ENCODE measurements around the gene HSPA1A. TPM values are rescaled to one million over a fixed set of nuclear protein-coding genes. Genes with fewer than 3 reads are reported as not detected.

Gene HSPA1A
- total RNA-seq, 2 experiments from 2014 or later: 8.1 to 9.8 TPM

DNA sequence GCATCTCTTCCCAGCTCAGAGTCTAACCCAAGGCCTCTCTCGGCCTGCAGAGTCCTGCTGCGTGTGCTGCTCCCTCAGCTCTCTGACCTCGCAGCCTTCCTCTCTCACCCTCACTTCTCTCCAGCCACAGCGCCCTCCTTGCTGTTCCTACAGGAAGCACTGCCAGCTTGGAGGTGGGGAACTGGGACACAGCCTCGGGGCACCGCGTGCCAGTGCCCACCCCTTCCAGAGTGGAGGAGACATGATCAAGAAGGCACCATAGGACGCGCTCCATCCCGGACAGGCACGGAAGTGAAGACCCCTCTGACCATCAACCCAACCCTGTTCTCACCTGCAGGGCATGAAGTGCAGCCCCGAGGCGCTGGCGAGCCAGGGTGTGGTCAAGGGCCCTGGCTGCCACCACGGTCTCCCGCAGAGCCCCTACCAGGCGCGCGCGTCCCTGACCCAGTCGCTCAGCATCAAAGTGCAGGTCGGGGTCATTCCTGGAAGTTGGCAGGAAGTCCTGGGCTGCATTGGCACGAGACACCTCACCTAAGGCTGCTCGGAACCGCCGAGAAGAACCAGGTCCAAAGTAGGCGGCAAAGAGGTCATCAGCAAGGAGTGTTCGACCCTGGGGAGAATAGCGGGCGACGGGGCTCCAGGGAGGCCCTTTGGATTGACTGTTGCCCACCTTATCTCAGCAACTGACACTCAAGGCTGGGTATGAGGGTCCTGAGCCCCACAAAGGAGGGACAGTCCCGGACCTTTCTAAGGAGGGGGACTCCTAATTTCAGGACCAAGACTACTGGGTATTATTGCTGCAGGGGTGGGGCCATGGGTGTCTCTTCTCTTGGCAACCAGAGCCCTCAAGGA is 39.5 kb upstream of the HSPA1A start:
- no peaks in the 10 kb centered on the region for H3K9me3 Mint-ChIP-seq
- Histone ChIP-seq H3K27me3 (ENCODE audit: control insufficient read depth in 1 of 2, insufficient read depth in 2 of 2, low read length in 2 of 2) (no peaks in the 10 kb centered on the region), H3K9me3 (ENCODE audit: control insufficient read depth in 1 of 2, insufficient read depth in 1 of 2, low read length in 2 of 2) (no peaks in the 10 kb centered on the region), H3K36me3 (ENCODE audit: insufficient read depth, low read length) (peaks cover 22% of the 10 kb centered on the region), H3K4me1 (ENCODE audit: insufficient read depth, low read length) (peaks cover 66% of the 10 kb centered on the region), H3K27ac (ENCODE audit: low read depth in 1 of 2, low read length in 2 of 2) (no peak overlapping the region), H3K4me3 (ENCODE audit: low read length) (no peak overlapping the region)
- peaks cover 16% of the 10 kb centered on the region for H3K36me3 Mint-ChIP-seq (ENCODE audit: low read depth)
- TF ChIP-seq, protein P1, sequence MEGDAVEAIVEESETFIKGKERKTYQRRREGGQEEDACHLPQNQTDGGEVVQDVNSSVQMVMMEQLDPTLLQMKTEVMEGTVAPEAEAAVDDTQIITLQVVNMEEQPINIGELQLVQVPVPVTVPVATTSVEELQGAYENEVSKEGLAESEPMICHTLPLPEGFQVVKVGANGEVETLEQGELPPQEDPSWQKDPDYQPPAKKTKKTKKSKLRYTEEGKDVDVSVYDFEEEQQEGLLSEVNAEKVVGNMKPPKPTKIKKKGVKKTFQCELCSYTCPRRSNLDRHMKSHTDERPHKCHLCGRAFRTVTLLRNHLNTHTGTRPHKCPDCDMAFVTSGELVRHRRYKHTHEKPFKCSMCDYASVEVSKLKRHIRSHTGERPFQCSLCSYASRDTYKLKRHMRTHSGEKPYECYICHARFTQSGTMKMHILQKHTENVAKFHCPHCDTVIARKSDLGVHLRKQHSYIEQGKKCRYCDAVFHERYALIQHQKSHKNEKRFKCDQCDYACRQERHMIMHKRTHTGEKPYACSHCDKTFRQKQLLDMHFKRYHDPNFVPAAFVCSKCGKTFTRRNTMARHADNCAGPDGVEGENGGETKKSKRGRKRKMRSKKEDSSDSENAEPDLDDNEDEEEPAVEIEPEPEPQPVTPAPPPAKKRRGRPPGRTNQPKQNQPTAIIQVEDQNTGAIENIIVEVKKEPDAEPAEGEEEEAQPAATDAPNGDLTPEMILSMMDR (IDR thresholded peaks at IDR 0.05): no peak
- intact Hi-C loops (cut with DNase I, micrococcal nuclease): no loop called here
- H3K4me1 Mint-ChIP-seq (ENCODE audit: low read depth): peaks cover 40% of the 10 kb centered on the region
- no peak overlapping the region for H3K4me3 Mint-ChIP-seq
- no peak for DNase-seq
- no peaks in the 10 kb centered on the region for H3K27me3 Mint-ChIP-seq
- CTCF ChIA-PET: interaction anchor here (0.7 to 2.5 kb wide), 2 partner anchors 20 to 54 kb away, joined by 5 to 6 read pairs; no protein-coding TSS in a partner anchor
- no peak for ATAC-seq (ENCODE audit: poor library complexity)
- H3K27ac Mint-ChIP-seq: no peak overlapping the region
- POLR2A ChIA-PET: interaction anchor here (1.1 kb wide), 1 partner anchor 10 kb away, joined by 3 read pairs; no protein-coding TSS in a partner anchor

GRCh38 chr6:31776485-31776988 is 38.8 kb upstream of the HSPA1A start:
- no peak for DNase-seq
- CTCF ChIA-PET: interaction anchor here (0.6 to 2.5 kb wide), 3 partner anchors 9 to 20 kb away, joined by 3 to 6 read pairs (median 5); no protein-coding TSS in a partner anchor
- Histone ChIP-seq H3K9me3 (ENCODE audit: control insufficient read depth in 1 of 2, insufficient read depth in 1 of 2, low read length in 2 of 2) (no peaks in the 10 kb centered on the region), H3K4me1 (ENCODE audit: insufficient read depth, low read length) (peaks cover 60% of the 10 kb centered on the region), H3K27ac (ENCODE audit: low read depth in 1 of 2, low read length in 2 of 2) (no peak overlapping the region), H3K27me3 (ENCODE audit: control insufficient read depth in 1 of 2, insufficient read depth in 2 of 2, low read length in 2 of 2) (no peaks in the 10 kb centered on the region), H3K4me3 (ENCODE audit: low read length) (peak overlapping the region; percentile 31), H3K36me3 (ENCODE audit: insufficient read depth, low read length) (peaks cover 29% of the 10 kb centered on the region)
- Mint-ChIP-seq H3K9me3 (no peaks in the 10 kb centered on the region), H3K4me1 (ENCODE audit: low read depth) (peaks cover 33% of the 10 kb centered on the region), H3K27ac (no peak overlapping the region), H3K27me3 (no peaks in the 10 kb centered on the region), H3K36me3 (ENCODE audit: low read depth) (peaks cover 20% of the 10 kb centered on the region), H3K4me3 (no peak overlapping the region)
- peak; percentile 16 for ATAC-seq (ENCODE audit: poor library complexity)
- POLR2A ChIA-PET: no interaction called here
- intact Hi-C loops (cut with DNase I, micrococcal nuclease): no loop called here
- TF ChIP-seq, protein P1 (IDR thresholded peaks at IDR 0.05): no peak

GRCh38 chr6:31776989-31777666 is 38.2 kb upstream of the HSPA1A start, which contains the start of gene VWA7:
Gene VWA7, minus strand, starts transcription at chr6:31777328. Its CDS starts 549 bp downstream, at chr6:31776779.
- peaks cover 29% of the 10 kb centered on the region for H3K4me1 Mint-ChIP-seq (ENCODE audit: low read depth)
- CTCF ChIA-PET: interaction anchor here (0.6 to 2.5 kb wide), 4 partner anchors 7 to 19 kb away, joined by 3 to 6 read pairs (median 4); no protein-coding TSS in a partner anchor
- ATAC-seq (ENCODE audit: poor library complexity) (peak; percentile 81), DNase-seq (peak; percentile 33 to 83 (median 55))
- intact Hi-C loops (cut with DNase I, micrococcal nuclease): no loop called here
- Histone ChIP-seq H3K4me3 (ENCODE audit: low read length) (peak within 1 kb of the TSS; percentile 31), H3K27me3 (ENCODE audit: control insufficient read depth in 1 of 2, insufficient read depth in 2 of 2, low read length in 2 of 2) (no peaks in the 10 kb centered on the region), H3K27ac (ENCODE audit: low read depth in 1 of 2, low read length in 2 of 2) (no peak within 1 kb of the TSS), H3K9me3 (ENCODE audit: control insufficient read depth in 1 of 2, insufficient read depth in 1 of 2, low read length in 2 of 2) (no peaks in the 10 kb centered on the region), H3K4me1 (ENCODE audit: insufficient read depth, low read length) (peaks cover 54% of the 10 kb centered on the region), H3K36me3 (ENCODE audit: insufficient read depth, low read length) (peaks cover 35% of the 10 kb centered on the region)
- TF ChIP-seq, protein P1 (IDR thresholded peaks at IDR 0.05): no peak
- H3K27me3 Mint-ChIP-seq: no peaks in the 10 kb centered on the region
- peaks cover 25% of the 10 kb centered on the region for H3K36me3 Mint-ChIP-seq (ENCODE audit: low read depth)
- no peaks in the 10 kb centered on the region for H3K9me3 Mint-ChIP-seq
- no peak within 1 kb of the TSS for H3K4me3 Mint-ChIP-seq
- POLR2A ChIA-PET: interaction anchor here (0.6 to 1.4 kb wide), 3 partner anchors 11 to 40 kb away, joined by 3 to 4 read pairs (median 4); partner anchors contain the start of gene MSH5
- no peak within 1 kb of the TSS for H3K27ac Mint-ChIP-seq
